C4-2B (cell line): Measurements from ENCODE around the gene IQSEC1.

Experiments
- ZFX ChIP-seq: fragments of 450-650 bp; IDR thresholded peaks from 2 replicates; pipeline ENCODE4 v1.6.1; 2017
- TF ChIP-seq, protein P1 (sequence below): fragments of 450-650 bp; conservative IDR thresholded peaks from 2 replicates; pipeline ENCODE4 v1.5.1; 2017; ENCODE audit warnings: mild to moderate bottlenecking

DNA sequence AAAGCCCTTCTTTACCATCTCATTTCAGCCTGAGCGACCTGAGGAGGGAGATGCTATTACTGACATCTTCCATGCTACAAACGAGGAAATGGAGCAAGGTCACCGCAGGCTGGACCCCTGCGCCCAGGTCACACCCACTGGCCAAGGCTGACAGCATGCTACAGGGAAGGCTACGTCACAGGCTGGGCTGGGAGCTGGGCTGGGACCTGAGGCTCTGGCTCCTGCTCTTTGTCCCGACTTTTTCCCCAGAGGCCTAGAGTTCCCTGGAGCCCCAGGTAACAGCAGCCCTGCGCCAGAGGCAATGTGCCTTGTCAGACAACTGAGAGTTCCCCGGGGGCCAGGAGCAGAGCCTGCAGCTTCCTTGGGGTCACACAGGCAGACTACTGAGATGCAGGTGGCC is 87.2 kb downstream of the IQSEC1 start:
- TF ChIP-seq, protein P1, sequence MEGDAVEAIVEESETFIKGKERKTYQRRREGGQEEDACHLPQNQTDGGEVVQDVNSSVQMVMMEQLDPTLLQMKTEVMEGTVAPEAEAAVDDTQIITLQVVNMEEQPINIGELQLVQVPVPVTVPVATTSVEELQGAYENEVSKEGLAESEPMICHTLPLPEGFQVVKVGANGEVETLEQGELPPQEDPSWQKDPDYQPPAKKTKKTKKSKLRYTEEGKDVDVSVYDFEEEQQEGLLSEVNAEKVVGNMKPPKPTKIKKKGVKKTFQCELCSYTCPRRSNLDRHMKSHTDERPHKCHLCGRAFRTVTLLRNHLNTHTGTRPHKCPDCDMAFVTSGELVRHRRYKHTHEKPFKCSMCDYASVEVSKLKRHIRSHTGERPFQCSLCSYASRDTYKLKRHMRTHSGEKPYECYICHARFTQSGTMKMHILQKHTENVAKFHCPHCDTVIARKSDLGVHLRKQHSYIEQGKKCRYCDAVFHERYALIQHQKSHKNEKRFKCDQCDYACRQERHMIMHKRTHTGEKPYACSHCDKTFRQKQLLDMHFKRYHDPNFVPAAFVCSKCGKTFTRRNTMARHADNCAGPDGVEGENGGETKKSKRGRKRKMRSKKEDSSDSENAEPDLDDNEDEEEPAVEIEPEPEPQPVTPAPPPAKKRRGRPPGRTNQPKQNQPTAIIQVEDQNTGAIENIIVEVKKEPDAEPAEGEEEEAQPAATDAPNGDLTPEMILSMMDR, result no peak
- no peak for TF ChIP-seq ZFX
